ENCODE measurements around the gene SNX18.
"Not testable (repeated sequence)": the region's sequence is repeated elsewhere in the genome, so short reads cannot be mapped to it uniquely, and the experiment has no call there.

The SNX18 gene

GRCh38 chr5:54517512-54518145 lies at the start of gene SNX18:
SNX18 (plus strand) TSS chr5:54517759; CDS start chr5:54517953, 194 bp downstream.
- peak in 55 of 56 donors; percentile 10 to 92 (median 84) for DNase-seq

DNA sequence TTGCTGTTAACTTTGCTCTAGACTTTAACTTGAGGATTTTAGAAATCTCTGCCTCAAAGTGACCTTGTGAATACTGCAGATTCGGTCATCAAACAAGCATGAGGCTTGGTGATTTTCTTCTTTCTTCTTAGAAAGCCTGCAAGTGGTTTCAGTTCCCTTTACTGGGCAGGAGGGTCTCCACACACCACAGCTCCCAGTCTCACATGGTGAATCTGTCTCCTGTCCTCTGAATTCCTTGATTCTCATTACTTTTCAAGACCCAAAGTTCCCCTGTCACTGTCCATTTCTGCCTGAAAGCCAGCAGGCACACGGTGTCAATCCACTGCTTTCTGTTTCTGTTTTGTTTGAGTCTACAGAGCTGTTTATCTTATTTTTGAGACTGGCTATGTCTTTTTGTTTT lies 47.9 kb upstream of the SNX18 start:
- DNase-seq: no peak

- DNase-seq: no peak
Measured at GRCh38 chr5:54470128-54470527, 47.4 kb upstream of the SNX18 start.

- no peak for DNase-seq
Measured at GRCh38 chr5:54470677-54471076, 46.9 kb upstream of the SNX18 start.

GRCh38 chr5:54471398-54471797 lies 46.2 kb upstream of the SNX18 start:
- no peak for DNase-seq

- no peak for DNase-seq
Measured at GRCh38 chr5:54476682-54477081, 40.9 kb upstream of the SNX18 start.

DNA sequence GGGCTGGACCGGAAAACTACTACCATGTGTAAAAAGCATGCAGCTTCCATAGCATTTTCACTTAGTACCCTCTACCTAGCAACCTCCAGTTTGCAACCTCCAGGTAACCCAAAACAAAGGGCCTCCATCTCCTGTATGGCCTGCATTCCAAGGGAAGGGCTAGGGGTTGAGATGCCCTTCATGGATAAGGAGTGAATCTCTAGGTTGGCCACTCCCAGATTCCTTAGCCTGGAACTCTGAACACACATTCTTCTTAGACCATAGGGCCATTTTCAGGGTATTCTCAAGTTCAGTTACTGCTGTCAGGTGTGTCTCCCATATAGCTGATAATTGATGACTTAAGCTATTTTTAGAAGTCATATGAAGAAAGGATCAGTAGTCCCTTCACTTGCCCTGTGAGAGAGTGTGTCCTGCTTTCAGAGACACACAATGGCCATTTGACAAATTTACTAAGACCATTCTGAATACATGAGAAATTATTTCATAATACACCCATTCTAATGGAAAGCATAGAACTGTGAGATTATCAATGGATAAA lies 39.5 kb upstream of the SNX18 start:
- DNase-seq: no peak

- no peak for DNase-seq
Measured at GRCh38 chr5:54480296-54480695, 37.3 kb upstream of the SNX18 start.

- no peak for DNase-seq
Measured at GRCh38 chr5:54484219-54484894, 33.2 kb upstream of the SNX18 start.

DNA sequence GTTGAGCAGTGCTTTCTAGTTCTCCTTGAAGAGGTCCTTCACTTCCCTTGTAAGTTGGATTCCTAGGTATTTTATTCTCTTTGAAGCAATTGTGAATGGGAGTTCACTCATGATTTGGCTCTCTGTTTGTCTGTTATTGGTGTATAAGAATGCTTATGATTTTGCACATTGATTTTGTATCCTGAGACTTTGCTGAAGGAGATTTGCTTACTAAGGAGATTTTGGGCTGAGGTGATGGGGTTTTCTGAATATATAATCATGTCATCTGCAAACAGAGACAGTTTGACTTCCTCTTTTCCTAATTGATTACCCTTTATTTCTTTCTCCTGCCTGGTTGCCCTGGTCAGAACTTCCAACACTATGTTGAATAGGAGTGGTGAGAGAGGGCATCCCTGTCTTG lies 31.9 kb upstream of the SNX18 start:
- not testable (repeated sequence) for DNase-seq

- DNase-seq: not testable (repeated sequence)
Measured at GRCh38 chr5:54489648-54489979, 27.9 kb upstream of the SNX18 start.

- DNase-seq: no peak
Measured at GRCh38 chr5:54491326-54491725, 26.2 kb upstream of the SNX18 start.

DNA sequence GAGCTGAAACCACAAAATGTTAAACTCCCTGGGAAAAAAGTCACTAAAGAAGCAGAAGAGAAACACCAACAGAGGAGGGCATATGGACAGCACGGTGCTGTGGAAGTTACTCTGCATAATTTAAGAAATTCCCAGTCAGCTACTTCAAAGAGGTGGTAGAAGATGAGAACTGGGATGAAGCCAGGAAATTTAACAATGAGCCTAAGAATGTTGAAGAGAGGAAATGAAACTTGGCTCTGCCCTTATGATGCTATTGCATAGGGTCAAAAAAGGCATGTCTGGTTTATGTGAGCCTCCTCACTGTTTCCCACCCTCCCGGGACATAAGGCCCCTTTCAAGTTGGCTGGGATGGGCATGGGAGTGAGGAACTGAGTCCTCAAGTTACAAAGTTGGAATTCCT lies 25.4 kb upstream of the SNX18 start:
- no peak for DNase-seq

DNA sequence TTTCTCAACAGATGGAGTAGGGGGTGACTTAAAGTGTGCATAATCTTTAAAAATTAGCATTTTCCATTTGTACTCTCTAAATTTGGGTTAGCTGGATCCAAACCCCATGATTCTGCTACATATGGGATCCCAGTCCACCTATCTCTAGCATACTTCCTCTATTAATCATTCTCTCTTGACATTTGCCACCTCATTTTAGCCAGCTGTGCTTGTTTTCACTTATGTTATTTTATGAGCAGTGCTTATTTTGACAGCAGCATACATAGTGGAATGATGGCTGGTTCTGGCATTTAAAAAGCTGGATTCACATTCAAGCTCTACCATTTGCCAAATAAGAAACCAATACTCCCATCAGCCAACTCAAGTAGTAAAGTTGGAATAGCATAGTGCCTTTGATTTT lies 22.5 kb upstream of the SNX18 start:
- no peak for DNase-seq

- DNase-seq: no peak
Measured at GRCh38 chr5:54514291-54514690, 3.3 kb upstream of the SNX18 start.

GRCh38 chr5:54514841-54515432 lies 2.6 kb upstream of the SNX18 start:
- DNase-seq: no peak

DNA sequence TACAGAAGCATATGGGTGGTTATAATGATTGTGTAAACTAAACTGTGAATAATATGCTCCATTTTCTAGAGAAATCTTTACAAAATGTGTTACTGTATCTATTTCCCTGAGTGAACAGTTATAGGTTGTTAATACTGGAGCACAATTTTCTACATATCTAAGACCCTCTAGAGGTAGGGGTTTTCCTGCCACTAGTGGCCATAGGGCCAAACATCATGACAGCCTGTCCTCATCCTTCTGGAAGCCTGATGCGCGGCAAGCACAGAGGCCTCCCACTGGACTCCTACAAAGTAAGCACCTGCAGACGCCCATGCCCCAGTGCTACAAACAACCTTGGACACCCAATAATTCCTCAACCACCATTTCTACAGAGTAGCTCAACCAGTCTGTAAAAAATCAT lies 1.9 kb upstream of the SNX18 start:
- DNase-seq: no peak

DNA sequence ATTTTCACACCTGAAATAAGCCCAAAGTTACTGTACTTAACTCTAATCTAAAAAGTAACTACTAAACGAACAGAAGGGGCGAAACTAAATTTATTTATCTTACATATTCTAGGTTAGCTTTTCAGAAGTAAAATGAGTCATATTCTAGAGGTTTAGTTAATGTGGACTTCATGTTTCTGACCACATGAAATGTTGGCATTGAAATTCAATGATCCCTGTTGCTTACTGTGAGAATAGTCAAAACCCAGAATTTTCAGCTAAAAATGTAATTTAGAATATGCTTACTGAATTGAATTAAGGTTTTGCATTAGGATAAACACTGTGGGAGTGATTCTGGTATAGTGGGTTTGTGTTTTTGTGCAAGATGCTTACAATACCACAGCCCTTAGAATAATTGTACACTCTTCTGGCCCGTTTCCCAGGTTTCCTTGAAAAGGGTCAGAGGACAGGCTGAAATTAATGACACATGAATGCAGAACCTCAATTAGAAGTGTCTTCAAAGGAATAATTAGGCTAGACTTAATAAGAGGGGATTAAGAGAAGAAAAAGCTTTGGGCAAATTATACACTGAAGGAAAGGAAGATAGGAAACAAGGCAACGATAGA lies 1.4 kb upstream of the SNX18 start:
- DNase-seq: peak in 1 of 56 donors; percentile 20

DNA sequence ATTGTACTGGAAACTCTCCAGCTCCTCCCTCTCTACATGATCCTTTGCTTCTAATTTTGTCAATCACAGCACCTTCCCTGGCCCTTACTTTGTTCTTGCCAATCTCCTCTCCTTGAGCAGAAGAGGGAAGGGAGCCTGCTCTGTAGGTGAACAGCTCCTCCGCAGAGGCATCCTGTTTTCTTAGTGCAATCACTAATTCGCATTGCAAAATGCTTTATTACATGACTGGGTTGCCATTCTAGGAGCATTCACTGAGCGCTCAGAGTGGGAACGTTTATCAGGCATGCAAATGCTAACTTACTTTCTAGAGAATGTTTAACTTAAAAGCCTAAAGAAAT lies 416 bp upstream of the SNX18 start:
- peak in 4 of 56 donors; percentile 48 to 71 (median 57) for DNase-seq

DNA sequence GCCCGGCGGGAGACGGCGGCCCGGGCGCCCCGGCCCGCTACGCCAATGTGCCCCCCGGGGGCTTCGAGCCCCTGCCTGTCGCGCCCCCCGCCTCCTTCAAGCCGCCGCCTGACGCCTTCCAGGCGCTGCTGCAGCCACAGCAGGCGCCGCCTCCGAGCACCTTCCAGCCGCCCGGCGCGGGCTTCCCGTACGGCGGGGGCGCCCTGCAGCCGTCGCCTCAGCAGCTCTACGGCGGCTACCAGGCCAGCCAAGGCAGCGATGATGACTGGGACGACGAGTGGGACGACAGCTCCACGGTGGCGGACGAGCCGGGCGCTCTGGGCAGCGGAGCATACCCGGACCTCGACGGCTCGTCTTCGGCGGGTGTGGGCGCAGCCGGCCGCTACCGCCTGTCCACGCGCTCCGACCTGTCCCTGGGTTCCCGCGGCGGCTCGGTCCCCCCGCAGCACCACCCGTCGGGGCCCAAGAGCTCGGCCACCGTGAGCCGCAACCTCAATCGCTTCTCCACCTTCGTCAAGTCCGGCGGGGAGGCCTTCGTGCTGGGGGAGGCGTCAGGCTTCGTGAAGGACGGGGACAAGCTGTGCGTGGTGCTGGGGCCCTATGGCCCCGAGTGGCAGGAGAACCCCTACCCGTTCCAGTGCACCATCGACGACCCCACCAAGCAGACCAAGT lies 723 bp downstream of the SNX18 start:
- peak in 20 of 56 donors; percentile 22 to 63 (median 49) for DNase-seq

- no peak for DNase-seq
Measured at GRCh38 chr5:54518818-54519508, 1.4 kb downstream of the SNX18 start.

Measured in nucleus accumbens (tissue), 56 donors.